Mammary epithelial cell (primary cell): ENCODE results near the gene FAM234B.

Experiments
- EZH2 ChIP-seq: IDR thresholded peaks from 2 replicates; pipeline ENCODE4 v1.6.1; 2012; ENCODE audit warnings: low read length, inconsistent platforms, borderline replicate concordance
- TF ChIP-seq, protein P1 (sequence below), 2 donors: IDR thresholded peaks in 1 of 2; conservative IDR thresholded peaks in 1 of 2; 2 replicates each; pipeline ENCODE4 v1.5.1; 2011 to 2012; ENCODE audit warnings: inconsistent platforms in 2 of 2, low read length in 2 of 2, mild to moderate bottlenecking in 2 of 2, control low read depth in 1 of 2, low read depth in 1 of 2; ENCODE audit not compliant: insufficient read depth in 1 of 2; ENCODE audit errors: extremely low read depth in 1 of 2

DNA sequence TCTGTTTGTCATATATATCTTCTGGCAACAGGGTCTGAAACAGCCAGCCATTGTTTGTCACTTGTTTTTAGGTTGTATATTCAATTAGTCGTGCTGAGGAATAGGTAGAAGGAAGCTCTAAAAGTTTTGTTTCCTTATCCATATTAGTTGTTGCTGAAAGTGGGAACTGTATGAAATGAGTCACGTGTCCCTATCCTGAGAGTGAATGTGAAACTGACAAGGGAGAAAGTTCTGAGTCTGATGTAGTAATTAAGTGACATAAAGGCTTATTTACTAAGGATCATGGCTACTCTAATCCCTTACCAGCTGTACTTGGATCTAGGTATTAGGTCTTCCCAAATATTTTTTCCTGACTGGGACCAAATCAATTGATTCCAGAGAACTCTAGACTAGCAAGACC is 16.4 kb downstream of the FAM234B start:
- TF ChIP-seq, protein P1, sequence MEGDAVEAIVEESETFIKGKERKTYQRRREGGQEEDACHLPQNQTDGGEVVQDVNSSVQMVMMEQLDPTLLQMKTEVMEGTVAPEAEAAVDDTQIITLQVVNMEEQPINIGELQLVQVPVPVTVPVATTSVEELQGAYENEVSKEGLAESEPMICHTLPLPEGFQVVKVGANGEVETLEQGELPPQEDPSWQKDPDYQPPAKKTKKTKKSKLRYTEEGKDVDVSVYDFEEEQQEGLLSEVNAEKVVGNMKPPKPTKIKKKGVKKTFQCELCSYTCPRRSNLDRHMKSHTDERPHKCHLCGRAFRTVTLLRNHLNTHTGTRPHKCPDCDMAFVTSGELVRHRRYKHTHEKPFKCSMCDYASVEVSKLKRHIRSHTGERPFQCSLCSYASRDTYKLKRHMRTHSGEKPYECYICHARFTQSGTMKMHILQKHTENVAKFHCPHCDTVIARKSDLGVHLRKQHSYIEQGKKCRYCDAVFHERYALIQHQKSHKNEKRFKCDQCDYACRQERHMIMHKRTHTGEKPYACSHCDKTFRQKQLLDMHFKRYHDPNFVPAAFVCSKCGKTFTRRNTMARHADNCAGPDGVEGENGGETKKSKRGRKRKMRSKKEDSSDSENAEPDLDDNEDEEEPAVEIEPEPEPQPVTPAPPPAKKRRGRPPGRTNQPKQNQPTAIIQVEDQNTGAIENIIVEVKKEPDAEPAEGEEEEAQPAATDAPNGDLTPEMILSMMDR (conservative IDR thresholded peaks at IDR 0.05 in 1 of 2, IDR thresholded peaks at IDR 0.05 in 1 of 2; ENCODE audit: extremely low read depth in 1 of 2, insufficient read depth in 1 of 2, low read depth in 1 of 2, low read length in 2 of 2) = no peak
- TF ChIP-seq EZH2 = no peak
